WERI-Rb-1 (cell line): Measurements from ENCODE around the gene CPNE6.
"Not testable (repeated sequence)": the region's sequence is repeated elsewhere in the genome, so short reads cannot be mapped to it uniquely, and the experiment has no call there.

Experiments
- DNase-seq: peaks from one replicate; pipeline ENCODE4 v3.0.0-alpha.2; 2020
- H3K27ac ChIP-seq: fragments of 250-450 bp; sonication (Bioruptor Pico); 2 replicates; pipeline ENCODE4 v1.5.1; 2020; ENCODE audit warnings: mild to moderate bottlenecking, moderate library complexity
- H3K27me3 ChIP-seq: fragments of 250-450 bp; sonication (Bioruptor Pico); 2 replicates; pipeline ENCODE4 v1.5.1; 2021; ENCODE audit warnings: mild to moderate bottlenecking, low read depth, moderate library complexity; ENCODE audit not compliant: insufficient read depth, severe bottlenecking
- H3K36me3 ChIP-seq: fragments of 250-450 bp; sonication (Bioruptor Pico); 2 replicates; pipeline ENCODE4 v1.5.1; 2020; ENCODE audit warnings: mild to moderate bottlenecking, moderate library complexity
- H3K4me3 ChIP-seq: 2 replicates; pipeline ENCODE4 v1.5.1; 2011; ENCODE audit warnings: low read depth, mild to moderate bottlenecking, control low read depth, low read length
- H3K9me3 ChIP-seq: fragments of 250-450 bp; sonication (Bioruptor Pico); 2 replicates; pipeline ENCODE4 v1.5.1; 2021; ENCODE audit warnings: mild to moderate bottlenecking, moderate library complexity; ENCODE audit not compliant: severe bottlenecking
- CTCF ChIP-seq: IDR thresholded peaks from 2 replicates; pipeline ENCODE4 v1.5.1; 2011; ENCODE audit warnings: low read depth, mild to moderate bottlenecking, control low read depth, inconsistent platforms, low read length

Gene CPNE6

GRCh38 chr14:24100982-24101494 lies 29.7 kb downstream of the CPNE6 start:
- TF ChIP-seq CTCF, result no peak
- no peak overlapping the region for H3K27ac ChIP-seq
- DNase-seq, result no peak
- H3K9me3 ChIP-seq, result peaks cover 2% of the 10 kb centered on the region
- H3K27me3 ChIP-seq, result no peaks in the 10 kb centered on the region
- no peak overlapping the region for H3K4me3 ChIP-seq
- no peaks in the 10 kb centered on the region for H3K36me3 ChIP-seq

GRCh38 chr14:24102357-24103048 lies 31.1 kb downstream of the CPNE6 start:
- Histone ChIP-seq H3K27ac (no peak overlapping the region), H3K4me3 (no peak overlapping the region), H3K9me3 (peaks cover 2% of the 10 kb centered on the region), H3K36me3 (no peaks in the 10 kb centered on the region), H3K27me3 (no peaks in the 10 kb centered on the region)
- TF ChIP-seq CTCF, result no peak
- DNase-seq, result no peak

GRCh38 chr14:24103451-24103850 lies 32.1 kb downstream of the CPNE6 start:
- no peaks in the 10 kb centered on the region for H3K36me3 ChIP-seq
- H3K27me3 ChIP-seq, result no peaks in the 10 kb centered on the region
- no peak overlapping the region for H3K27ac ChIP-seq
- no peak for TF ChIP-seq CTCF
- peaks cover 2% of the 10 kb centered on the region for H3K9me3 ChIP-seq
- no peak for DNase-seq
- no peak overlapping the region for H3K4me3 ChIP-seq

GRCh38 chr14:24105609-24106239 lies 34.4 kb downstream of the CPNE6 start:
- not testable (repeated sequence) for H3K9me3 ChIP-seq, H3K36me3 ChIP-seq, H3K4me3 ChIP-seq, H3K27me3 ChIP-seq, DNase-seq, H3K27ac ChIP-seq

GRCh38 chr14:24106672-24107271 lies 35.4 kb downstream of the CPNE6 start:
- H3K9me3 ChIP-seq, result peaks cover 2% of the 10 kb centered on the region
- no peak for TF ChIP-seq CTCF
- no peak overlapping the region for H3K27ac ChIP-seq
- H3K4me3 ChIP-seq, result no peak overlapping the region
- no peaks in the 10 kb centered on the region for H3K36me3 ChIP-seq
- no peaks in the 10 kb centered on the region for H3K27me3 ChIP-seq
- DNase-seq, result no peak

- no peaks in the 10 kb centered on the region for H3K27me3 ChIP-seq
- no peak overlapping the region for H3K27ac ChIP-seq
- no peaks in the 10 kb centered on the region for H3K36me3 ChIP-seq
- H3K9me3 ChIP-seq, result peaks cover 2% of the 10 kb centered on the region
- DNase-seq, result no peak
- TF ChIP-seq CTCF, result no peak
- H3K4me3 ChIP-seq, result no peak overlapping the region
These were observed 37.0 kb downstream of the CPNE6 start for GRCh38 chr14:24108336-24108874.
